Activated effector memory CD4-positive, alpha-beta T cell treated with anti-CD3 and anti-CD28 coated beads, Interleukin-2, amount 50 U/mL, for 16 hours (primary cell): ENCODE data around the gene STX8.
"Not testable (repeated sequence)": the region's sequence is repeated elsewhere in the genome, so short reads cannot be mapped to it uniquely, and the experiment has no call there.

ENCODE experiments used
- DNase-seq: peaks from one replicate; pipeline ENCODE4 v3.0.0-alpha.2; 2020

Gene STX8

DNA sequence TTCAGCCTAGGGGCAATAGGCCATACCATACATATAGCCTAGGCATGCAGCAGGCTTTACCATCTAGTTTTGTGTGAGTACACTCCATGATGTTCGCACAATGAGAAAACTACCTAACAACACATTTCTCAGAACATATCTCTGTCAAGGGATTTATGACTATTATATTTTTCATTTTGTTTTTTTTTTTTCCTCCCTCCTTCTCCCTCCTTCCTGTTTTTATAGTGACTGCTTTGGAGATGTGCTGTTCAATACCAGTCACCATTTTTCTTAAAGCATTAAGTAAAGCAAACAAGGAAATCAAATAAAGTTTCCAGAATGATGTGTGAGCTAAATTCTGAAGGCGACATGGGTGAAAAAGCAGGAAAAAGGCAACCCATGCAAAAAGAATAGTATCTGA is 194.6 kb downstream of the STX8 start:
- DNase-seq = no peak

DNA sequence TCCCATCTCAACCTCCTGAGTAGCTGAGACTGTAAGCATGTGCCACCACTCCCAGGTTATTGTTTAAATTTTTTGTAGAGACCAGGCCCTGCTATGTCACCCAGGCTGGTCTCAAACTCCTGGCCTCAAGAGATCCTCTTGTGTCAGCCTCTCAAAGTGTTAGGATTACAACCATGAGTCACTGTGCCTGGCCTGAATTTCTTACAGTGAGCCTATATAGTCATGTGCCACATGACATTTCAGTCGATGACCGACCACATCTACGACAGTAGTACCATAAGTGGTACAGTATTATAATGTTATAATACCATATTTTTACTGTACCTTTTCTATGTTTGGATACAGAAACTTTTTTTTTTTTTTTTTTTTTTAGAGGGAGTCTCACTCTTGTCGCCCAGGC is 195.3 kb downstream of the STX8 start:
- DNase-seq = no peak

DNA sequence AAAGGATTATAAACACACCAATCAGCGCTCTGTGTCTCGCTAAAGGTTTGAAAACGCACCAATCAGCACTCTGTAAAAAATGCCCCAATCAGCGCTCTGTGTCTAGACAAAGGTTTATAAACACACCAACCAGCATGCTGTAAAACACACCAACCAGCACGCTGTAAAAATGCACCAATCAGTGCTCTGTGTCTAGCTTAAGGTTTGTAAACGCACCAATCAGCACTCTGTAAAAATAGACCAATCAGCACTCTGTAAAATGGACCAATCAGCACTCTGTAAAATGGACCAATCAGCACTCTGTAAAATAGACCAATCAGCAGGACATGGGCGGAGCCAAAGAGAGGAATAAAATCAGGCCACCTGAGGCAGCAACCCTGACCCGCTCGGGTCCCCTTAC is 199.4 kb downstream of the STX8 start:
- not testable (repeated sequence) for DNase-seq

DNA sequence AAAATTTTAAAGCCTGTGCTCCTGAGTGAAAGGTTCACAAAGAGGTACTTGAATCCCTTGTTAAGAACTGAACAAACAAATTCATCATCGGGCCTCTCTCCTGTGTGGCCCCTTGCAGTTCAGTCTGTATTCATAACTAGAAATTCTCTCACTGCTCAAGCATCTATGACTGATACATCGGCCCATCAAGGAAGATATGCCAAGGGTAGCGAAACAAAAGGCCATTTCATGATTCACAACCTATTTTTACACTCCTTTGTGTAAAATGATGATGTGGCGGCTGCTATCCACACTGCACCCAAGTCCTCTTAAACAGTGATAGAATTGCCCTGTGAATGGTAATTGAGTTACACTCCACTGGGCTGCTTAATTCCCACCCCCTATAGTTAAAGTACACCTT is 204.6 kb downstream of the STX8 start:
- DNase-seq = no peak

DNA sequence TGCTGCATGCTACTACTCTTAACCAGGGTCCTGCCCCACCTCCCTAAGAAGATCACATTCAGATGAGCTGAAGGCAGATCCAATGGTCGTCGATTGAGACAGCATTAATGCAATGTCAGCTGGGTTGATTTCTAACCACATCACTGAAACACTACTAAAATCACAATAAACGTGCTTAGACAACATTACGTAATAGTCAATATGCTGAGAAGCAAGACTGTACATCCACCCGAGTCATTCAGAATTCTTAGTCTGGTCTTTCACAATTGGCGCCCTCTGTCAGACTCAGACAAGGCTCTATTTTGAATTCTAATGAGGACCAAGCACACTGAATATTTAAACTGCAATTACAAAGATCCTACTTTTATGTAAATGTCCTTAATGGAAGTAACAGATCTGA is 205.2 kb downstream of the STX8 start:
- DNase-seq = no peak

DNA sequence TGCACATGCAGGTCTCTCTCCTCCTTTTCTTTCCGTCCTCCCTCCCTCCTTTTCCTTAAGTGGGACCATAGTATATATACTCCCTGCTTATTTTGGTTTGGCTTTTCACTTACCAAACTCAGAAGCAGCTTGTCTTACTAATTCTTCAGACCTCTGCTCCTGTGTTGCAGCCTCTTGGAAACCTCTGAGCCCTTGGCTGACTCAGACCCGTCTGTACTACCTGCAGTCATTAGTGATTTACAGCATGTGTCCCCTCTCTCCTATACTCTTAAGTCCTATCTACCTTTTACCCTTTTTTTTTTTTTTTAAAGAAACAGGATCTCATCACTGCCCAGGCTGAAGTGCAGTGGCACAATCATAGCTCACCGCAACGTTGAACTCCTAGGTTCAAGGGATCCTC is 207.0 kb downstream of the STX8 start:
- DNase-seq = no peak

DNA sequence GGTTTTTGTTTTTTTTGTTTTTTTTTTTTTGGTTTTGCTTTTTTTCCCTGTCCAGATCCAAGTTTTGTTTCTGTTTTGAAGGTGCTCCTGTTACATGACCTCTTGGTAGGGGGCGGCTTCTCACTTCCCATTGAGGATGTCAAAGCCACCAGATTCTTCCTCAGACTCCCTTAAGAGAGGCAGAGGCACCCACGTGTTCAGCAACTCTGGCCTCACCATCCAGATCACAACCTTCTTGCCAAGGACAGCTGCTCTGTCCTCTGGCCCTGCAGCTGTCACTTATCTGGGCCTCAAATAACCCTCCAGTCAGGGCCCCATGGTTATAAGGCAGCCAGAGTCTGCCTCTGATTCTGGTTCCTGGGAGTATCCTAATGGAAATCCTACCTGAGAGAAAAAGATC is 208.5 kb downstream of the STX8 start:
- DNase-seq = no peak

DNA sequence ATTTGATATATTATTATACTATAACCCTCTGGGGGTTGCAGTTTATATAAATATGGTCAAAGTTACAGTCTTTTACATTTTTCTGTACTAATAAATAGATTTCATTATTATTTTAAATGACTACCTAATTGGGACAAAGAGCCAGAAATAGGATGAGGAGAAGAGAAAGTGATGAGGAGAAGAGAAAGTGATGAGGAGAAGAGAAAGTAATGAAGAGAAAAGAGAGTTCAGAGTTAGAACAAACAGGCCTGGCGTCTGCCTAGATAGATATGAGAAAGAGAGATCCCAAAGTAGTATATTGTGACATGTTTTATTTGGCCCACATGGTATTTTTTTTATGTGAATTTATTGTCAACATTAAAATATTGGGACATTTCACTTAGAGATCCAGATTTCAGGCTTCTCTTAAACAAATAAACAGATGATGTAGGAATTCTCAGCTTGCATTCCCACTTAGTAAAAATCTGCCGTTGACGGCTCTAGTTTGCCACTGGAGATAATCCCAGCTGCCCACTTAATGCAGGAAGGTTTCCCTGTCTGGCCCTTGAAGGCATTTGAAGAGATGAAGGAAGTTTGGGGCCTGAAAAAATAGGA is 210.7 kb downstream of the STX8 start:
- no peak for DNase-seq

DNA sequence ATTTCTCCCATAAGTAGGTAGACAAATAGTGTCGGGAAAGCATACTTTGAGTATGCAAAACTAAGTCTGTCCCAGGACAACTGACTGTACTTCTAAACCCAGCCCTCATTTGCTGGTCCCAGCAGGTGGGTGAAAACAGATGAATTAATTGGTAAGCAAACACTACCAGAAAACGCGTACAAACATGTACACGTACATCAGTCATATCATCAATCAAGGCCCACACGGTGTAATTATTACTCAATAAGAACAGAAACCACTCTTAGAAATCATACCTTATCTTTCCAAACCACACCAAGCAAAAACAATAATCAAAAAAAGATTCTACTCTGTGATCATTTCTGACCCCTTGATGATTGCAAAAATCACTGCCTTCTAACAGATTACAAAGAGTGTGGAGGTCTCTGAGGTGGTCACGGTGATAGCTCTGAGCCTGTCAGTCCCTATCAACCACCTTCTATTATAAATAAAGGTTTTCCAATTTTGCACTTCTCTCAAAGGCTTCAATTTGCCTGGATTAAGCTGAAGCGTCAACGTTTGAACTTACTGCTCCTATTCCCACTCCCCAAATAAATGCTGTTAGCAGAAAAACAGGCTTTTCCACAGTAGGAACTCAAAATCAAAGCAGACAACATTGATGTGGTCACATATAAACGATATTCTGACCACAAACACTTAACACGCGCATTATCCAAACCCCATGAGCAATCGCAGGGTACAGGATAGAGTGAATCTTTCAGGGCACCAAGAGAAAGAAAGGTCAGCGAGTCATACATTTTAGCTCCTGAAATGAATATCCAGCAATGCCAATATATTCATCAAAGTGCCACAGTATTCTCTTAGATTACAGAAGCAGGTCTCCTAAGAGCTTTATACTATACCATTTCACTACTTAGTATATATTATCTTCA is 211.9 kb downstream of the STX8 start:
- no peak for DNase-seq

DNA sequence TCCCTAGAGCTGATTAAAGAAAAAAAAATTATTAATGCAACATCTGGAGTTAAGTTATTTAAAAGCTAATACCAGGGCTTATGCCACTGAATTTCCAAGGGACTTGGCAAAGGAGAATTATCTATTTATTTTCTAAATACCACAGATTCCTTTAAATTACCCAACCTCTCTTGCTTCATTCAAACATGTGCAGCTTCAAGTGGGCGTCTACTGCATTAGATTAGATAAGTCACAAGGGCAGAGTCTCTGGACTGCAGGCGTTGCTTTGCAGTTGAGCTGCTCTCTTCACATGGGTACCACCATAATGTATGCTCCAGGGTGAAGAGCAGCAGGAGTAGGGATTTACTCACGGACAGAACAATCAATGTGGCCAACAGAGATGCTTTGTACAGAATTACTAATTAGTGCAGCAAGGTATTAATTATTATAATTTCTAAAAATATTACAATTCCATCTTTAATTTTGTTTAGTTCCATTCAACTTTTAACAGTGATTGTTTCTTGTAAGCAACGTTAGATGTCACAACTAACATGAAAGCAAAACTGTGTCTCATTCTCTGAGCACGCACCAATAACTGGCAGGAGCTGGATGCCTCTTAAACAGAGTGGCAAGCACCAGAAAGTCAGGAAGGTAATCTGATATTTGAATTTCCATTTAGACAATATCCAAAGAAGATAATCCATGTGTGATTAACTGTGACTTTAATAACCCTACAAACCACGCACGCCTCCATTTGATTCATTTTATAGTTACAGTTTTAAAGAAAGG is 214.2 kb downstream of the STX8 start:
- DNase-seq = no peak

DNA sequence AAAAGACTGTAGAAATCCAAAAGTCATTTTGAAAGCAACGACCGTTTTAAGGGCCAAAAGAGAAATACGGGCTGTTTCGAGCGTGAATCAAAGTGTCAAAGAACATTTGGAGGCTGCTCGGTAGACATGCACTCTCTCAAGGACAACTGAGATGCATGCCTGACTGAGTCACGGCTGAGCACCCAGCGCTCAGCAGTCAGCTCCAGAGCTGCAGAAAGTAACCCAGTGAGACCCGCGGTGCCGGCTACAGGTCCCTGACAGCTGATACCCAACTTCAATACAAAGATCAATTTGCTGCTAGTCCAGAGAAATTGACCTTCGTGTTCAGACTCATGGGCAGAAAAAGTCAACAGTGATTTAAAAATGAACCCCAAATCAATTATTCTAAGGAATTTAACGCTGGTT is 214.9 kb downstream of the STX8 start:
- DNase-seq = no peak

DNA sequence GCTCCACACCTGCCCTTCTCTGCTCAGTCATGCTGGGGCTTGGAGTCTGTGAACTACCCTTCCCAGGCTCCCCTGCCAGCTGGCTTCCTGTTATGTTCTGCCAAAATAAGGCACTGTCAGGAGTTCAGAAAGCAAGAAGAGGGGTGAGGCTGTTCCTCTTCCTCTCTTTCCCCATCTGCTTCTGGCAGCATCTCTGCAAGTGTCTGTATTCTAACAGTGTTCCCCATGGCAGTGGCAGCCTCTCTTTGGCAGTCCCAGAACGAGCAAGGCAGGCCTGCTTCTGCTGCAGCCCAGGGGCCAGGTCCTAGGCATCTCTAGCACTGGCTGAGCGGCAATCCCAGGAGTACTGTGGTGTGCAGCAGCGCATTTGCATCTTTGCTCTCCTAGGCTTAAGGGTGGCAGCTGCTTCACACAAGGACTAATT is 219.1 kb downstream of the STX8 start:
- no peak for DNase-seq

DNA sequence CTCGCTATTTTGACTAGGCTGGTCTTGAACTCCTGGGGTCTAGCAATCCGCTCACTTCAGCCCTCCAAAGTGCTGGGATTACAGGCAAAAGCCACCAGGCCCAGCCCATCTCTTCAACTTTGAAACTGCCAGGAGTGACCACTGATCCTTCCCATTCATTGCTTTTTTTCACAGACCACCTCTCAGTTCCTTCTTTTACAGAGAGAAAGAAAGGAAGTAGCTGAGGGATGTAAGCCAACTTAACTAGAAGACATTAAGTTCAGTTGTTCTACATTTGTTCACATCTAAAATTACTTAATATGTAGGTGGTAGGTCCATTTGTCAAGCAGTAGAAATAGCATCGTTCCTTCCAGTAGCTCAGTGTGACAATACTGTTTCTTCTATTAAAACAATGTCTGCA is 219.8 kb downstream of the STX8 start:
- no peak for DNase-seq

DNA sequence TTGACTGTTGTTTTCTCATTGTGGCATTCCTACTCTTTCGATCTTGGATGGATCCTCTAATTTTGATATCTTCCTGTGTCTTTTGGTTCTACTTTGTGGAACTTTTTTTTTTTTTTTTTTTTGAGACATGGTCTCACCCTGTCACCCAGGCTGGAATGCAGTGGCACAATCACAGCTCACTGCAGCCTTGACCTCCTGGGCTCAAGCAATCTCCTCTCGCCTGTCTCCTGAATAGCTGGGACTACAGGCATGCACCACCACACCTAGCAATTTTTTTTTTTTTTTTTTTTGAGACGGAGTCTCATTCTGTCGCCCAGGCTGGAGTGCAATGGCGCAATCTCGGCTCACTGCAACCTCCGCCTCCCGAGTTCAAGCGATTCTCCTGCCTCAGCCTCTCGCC is 220.4 kb downstream of the STX8 start:
- DNase-seq = not testable (repeated sequence)

DNA sequence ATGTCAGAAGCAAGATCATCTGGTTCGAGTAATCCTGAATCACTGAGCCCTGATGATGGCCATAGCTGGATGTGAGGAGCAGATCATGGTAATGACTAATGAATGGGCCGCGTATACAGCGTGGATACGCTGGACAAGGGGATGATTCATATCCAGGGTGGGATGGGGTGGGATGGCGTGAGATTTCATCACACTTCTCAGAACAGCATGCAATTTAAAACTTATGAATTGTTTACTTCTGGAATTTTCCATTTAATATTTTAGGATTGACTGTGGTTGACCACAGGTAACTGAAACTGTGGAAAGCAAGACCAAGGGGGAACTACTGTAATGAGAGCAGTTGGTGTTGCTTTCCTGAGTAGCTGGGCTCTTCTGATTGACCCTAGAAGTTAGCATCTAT is 225.5 kb downstream of the STX8 start:
- no peak for DNase-seq

DNA sequence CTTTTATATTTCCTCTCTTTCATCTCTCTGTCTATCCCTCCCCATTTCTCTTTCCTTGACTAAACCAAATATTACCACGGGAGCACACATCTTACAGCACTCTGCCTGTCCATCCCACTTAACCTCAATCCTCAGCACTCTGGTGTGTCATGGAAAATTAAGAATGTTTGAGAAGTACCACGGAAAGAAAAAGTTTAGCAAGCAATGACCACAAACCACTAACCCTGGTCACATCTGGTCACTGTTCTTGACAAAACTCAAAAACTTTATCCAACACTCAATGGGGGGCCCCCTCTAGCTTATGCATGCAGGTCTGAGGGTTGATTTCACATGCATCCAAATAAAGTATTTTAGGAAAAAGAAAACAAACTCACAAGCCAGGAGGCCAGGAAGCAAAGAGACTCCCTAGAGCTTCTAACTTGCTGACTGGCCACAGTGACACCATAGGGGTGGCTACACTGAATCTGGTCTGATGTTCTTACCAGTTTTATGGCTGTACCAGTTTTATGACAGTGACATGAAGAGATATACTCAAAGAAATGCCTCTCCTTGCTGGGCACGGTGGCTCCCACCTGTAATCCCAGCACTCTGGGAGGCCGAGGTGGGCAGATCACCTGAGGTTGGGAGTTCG is 229.2 kb downstream of the STX8 start:
- DNase-seq = no peak

DNA sequence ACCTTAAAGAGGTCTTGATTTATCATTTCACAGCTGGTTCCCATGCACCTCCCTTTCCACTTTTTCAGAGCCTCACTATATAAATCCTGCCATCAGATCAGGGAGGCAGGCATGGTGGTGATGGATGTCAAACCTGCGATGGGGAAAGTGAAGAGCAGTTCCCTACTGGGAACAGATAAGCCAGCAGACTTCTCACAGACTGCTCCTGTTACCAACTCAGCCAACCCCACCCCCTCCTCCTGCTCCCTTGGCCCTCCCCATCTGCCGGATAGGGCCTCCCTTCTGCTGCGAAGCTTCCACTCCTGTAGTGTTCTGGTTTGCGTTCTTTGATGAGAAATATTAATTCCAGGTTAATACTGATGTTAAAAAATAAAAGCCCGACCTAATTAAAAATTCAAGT is 232.1 kb downstream of the STX8 start:
- DNase-seq = no peak

DNA sequence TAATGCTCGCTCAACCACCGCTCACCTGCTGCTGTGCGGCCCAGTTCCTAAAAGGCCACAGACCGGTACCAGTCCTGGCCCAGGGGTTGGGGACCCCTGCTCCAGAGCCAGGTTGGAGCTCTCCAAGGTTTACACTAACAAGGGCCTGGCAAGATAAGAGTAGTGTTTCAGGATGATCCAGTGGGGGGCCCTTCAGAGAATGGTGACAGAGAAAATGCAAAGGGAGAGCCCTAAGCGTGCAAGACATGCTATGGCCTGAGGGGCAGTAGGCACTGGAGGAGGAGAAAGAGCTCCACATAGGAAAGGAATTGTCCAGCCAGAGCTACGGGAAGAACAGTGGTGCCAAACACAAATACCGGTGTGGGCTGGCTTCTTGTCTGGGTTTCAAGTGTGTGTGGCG is 233.4 kb downstream of the STX8 start:
- DNase-seq = no peak

DNA sequence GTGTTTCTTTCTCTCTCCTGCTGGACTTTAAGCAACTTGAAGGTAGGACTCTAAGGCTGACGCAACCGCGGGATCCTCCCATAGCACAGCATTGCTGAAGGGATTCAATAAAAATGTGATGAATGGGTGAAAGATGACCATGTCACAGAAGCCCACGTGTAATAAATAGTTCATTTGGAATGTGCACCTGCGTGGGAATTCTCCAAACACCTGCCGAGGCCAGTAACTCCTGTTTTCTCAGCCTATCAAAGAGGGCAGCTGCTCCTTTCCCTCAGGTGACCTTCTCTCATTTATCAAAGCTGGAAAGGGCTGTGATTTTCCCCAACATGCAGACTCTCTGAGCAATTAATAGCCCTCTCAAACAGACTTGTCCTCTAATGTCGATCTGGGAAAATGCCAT is 235.7 kb downstream of the STX8 start:
- no peak for DNase-seq

DNA sequence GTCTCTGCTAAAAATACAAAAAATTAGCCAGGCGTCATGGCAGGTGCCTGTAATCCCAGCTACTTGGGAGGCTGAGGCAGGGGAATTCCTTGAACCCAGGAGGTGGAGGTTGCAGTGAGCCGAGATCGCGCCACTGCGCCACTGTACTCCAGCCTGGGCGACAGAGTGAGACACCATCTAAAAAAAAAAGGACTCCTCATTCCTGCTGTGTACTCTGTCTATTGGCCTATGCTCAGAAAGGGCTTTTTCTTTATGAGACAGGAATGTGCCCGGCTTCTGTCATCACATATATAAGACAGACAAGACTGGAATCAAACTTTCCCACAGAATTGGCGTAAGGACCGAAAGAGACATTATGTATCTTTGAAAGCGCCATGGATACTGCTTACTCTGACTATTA is 236.1 kb downstream of the STX8 start:
- not testable (repeated sequence) for DNase-seq

DNA sequence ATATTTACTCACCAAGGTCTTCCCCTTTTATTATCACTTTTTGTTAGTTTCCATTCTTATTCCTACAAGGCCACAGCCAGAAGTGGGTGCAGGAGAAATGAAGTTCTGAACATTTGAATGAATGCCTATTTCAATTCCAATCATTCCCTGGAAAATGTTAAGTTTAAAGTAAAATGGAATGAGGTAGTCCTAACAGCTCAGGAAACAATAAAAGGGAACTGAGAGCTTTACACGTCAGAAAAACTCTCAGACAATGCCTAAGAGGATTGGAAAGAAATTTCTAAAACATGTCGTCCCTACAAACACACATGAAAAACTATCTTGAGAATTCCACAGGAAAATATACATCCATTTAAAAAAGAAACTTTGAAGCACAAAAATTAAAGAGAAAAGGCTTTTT is 238.8 kb downstream of the STX8 start:
- DNase-seq = no peak

DNA sequence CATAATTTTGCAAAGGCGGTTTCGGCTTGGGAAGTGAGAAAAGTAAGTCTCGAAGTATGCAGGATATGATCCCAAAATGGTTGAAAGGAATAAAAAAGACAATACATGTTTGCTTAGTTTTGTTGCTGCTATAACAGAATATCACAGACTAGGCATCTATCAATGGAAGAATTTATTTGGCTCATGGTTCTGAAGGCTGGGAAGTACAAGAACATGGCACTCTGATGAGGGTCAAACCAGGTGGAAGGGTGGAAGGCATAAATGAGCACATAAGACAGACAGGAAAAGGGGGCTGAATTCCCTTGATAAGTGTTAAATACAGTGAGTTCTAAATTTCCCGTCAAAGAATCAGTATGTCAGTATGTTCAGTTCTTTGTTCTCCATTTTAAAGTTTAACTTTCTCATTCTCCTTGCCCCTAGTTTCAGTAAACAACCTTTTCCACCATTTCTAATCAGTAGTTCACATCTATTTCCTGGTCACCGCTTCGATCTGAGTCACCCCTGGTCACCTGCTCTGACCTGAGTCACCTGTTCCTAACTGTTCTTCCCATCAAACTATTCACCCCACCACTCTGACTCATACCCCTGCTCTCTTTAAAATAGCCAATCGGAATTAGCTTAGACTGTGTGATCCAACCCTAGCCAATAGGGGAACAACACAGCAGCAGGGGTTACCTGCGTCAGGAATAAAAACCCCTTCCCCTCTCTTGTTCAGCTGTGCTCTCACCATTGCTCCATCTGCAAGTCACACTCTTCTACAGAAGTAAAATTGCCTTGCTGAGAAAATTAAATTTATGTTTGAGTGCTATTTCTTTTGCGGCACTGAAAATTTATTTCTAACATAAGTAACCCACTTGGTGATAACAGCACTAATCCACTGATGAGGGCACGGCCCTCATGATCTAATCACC is 240.8 kb downstream of the STX8 start:
- DNase-seq = no peak
